Measurements from ENCODE around the gene FGF14. TPM values are rescaled to one million over a fixed set of nuclear protein-coding genes. Genes with fewer than 3 reads are reported as not detected.

Gene FGF14
- polyA plus RNA-seq, 1 donor (not counting 4 experiments of a cell fraction or from before 2014, with no cell fraction given) = 0.09 TPM

DNA sequence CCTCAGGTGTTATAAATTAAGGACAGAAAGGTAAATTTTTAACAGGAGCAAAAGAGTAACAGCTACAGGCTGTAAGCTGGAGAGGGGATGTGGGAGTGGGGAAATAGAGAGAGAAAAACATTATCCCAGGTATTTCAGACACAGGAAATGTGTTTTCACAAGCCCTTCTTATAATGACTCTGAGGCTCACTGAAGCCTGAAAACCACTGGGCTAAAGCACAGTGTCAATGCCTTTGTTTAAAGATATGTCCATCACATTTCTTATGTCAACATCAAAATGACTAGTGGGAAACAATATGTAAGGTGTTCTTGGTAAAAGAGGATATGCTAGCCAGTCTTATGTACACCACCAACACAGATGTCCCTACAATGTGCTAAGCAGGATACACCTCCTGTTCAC lies 365.9 kb downstream of the FGF14 start:
- no peak for FAIRE-seq
- Histone ChIP-seq H3K4me3 (ENCODE audit: control insufficient read depth in 2 of 3, extremely low read depth in 1 of 3, insufficient read depth in 2 of 3, low read depth in 1 of 3, low read length in 3 of 3) (no peak overlapping the region), H3K36me3 (ENCODE audit: control insufficient read depth in 2 of 2, extremely low read depth in 1 of 2, insufficient read depth in 2 of 2, low read length in 2 of 2) (no peaks in the 10 kb centered on the region), H3K27me3 (ENCODE audit: control insufficient read depth, extremely low read depth, insufficient read depth, low read length) (no peaks in the 10 kb centered on the region), H3K9me1 (ENCODE audit: control insufficient read depth, extremely low read depth, insufficient read depth, low read length) (no peaks in the 10 kb centered on the region), H3K4me1 (ENCODE audit: control insufficient read depth, extremely low read depth, insufficient read depth, low read length) (no peaks in the 10 kb centered on the region), H4K20me1 (ENCODE audit: control insufficient read depth, extremely low read depth, insufficient read depth, low read length) (no peaks in the 10 kb centered on the region), H2AFZ (ENCODE audit: control insufficient read depth, low read length) (no peak overlapping the region), H3K9ac (ENCODE audit: control insufficient read depth, extremely low read depth, insufficient read depth, low read length) (no peak overlapping the region), H3K79me2 (ENCODE audit: control insufficient read depth, insufficient read depth, low read length) (no peaks in the 10 kb centered on the region), H3K27ac (ENCODE audit: control insufficient read depth, insufficient read depth, low read length) (no peak overlapping the region), H3K9me3 (ENCODE audit: control insufficient read depth, low read depth, low read length) (no peaks in the 10 kb centered on the region), H3K4me2 (ENCODE audit: control insufficient read depth, extremely low read depth, insufficient read depth, low read depth, low read length) (no peak overlapping the region)
- dilution Hi-C loops (cut with MboI; ENCODE audit: extremely low pct_ligation_motif_present, low sequenced_read_pairs) = no loop called here
- DNase-seq (ENCODE audit: low read depth, low spot score) = no peak
- TF ChIP-seq EZH2 (IDR thresholded peaks at IDR 0.05; ENCODE audit: low read length) = no peak
- TF ChIP-seq CTCF (optimal IDR thresholded peaks at IDR 0.05 in 1 of 3, IDR thresholded peaks at IDR 0.05 in 1 of 3, conservative IDR thresholded peaks at IDR 0.05 in 1 of 3; ENCODE audit: extremely low read depth in 1 of 3, insufficient read depth in 2 of 3, low read length in 3 of 3) = no peak

DNA sequence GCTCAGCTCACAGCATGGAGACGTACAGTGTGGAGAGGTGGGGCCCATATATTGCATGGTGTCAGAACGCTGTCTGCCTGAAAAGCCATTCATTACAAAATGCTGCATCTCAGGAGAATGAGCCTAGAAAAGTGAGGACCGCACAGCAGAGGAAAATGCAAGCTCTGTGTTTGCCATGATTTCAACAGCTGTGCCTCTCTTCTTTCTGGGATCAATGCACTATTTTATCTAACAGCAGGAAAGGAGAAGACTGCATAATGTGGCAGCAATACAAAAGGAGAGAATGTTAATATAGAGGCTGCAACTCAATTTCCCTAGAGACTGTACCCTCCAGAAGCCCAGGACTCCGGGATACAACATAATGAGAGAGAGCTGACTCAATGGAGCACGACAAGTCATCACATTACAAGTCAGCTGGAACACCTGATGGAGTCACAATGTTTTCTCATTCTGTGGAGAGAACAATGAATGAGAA lies 368.0 kb downstream of the FGF14 start:
- dilution Hi-C loops (cut with MboI; ENCODE audit: extremely low pct_ligation_motif_present, low sequenced_read_pairs) = no loop called here
- Histone ChIP-seq H3K4me3 (ENCODE audit: control insufficient read depth in 2 of 3, extremely low read depth in 1 of 3, insufficient read depth in 2 of 3, low read depth in 1 of 3, low read length in 3 of 3) (no peak overlapping the region), H3K9me1 (ENCODE audit: control insufficient read depth, extremely low read depth, insufficient read depth, low read length) (no peaks in the 10 kb centered on the region), H3K4me1 (ENCODE audit: control insufficient read depth, extremely low read depth, insufficient read depth, low read length) (no peaks in the 10 kb centered on the region), H3K9ac (ENCODE audit: control insufficient read depth, extremely low read depth, insufficient read depth, low read length) (no peak overlapping the region), H3K9me3 (ENCODE audit: control insufficient read depth, low read depth, low read length) (no peaks in the 10 kb centered on the region), H2AFZ (ENCODE audit: control insufficient read depth, low read length) (no peak overlapping the region), H3K79me2 (ENCODE audit: control insufficient read depth, insufficient read depth, low read length) (no peaks in the 10 kb centered on the region), H3K36me3 (ENCODE audit: control insufficient read depth in 2 of 2, extremely low read depth in 1 of 2, insufficient read depth in 2 of 2, low read length in 2 of 2) (no peaks in the 10 kb centered on the region), H4K20me1 (ENCODE audit: control insufficient read depth, extremely low read depth, insufficient read depth, low read length) (no peaks in the 10 kb centered on the region), H3K27me3 (ENCODE audit: control insufficient read depth, extremely low read depth, insufficient read depth, low read length) (no peaks in the 10 kb centered on the region), H3K27ac (ENCODE audit: control insufficient read depth, insufficient read depth, low read length) (no peak overlapping the region), H3K4me2 (ENCODE audit: control insufficient read depth, extremely low read depth, insufficient read depth, low read depth, low read length) (no peak overlapping the region)
- no peak for TF ChIP-seq CTCF (optimal IDR thresholded peaks at IDR 0.05 in 1 of 3, IDR thresholded peaks at IDR 0.05 in 1 of 3, conservative IDR thresholded peaks at IDR 0.05 in 1 of 3; ENCODE audit: extremely low read depth in 1 of 3, insufficient read depth in 2 of 3, low read length in 3 of 3)
- TF ChIP-seq EZH2 (IDR thresholded peaks at IDR 0.05; ENCODE audit: low read length) = no peak
- no peak for FAIRE-seq
- DNase-seq (ENCODE audit: low read depth, low spot score) = no peak

Data from keratinocyte (primary cell).